NT2/D1 (cell line): ENCODE measurements around the gene TEP1.

Source experiments
- SUZ12 ChIP-seq: IDR thresholded peaks from 2 replicates; pipeline ENCODE4 v1.6.1; 2011; ENCODE audit not compliant: insufficient read length, insufficient read depth; ENCODE audit errors: extremely low read depth
- YY1 ChIP-seq: IDR thresholded peaks from 2 replicates; pipeline ENCODE4 v1.6.1; 2011; ENCODE audit not compliant: insufficient read length, insufficient read depth

GRCh38 chr14:20377171-20377570, 36.1 kb downstream of the TEP1 start:
- TF ChIP-seq YY1 (no peak), SUZ12 (no peak)
